ENCODE measurements around the gene IGSF3.

Gene IGSF3

GRCh38 chr1:116529681-116530080 is 137.9 kb downstream of the IGSF3 start (continued):
- TF ChIP-seq TSHZ2 (CRISPR knock-in tag; IDR thresholded peaks at IDR 0.05) (no peak), PATZ1 (CRISPR knock-in tag; IDR thresholded peaks at IDR 0.05; ENCODE audit: borderline replicate concordance) (no peak)

GRCh38 chr1:116529199-116529631 is 138.3 kb downstream of the IGSF3 start:
- peak; percentile 24; the same call in 1 of the 2 replicates for TF ChIP-seq ISL1 (CRISPR knock-in tag; IDR thresholded peaks at IDR 0.05)
- no peak for TF ChIP-seq TSHZ2 (CRISPR knock-in tag; IDR thresholded peaks at IDR 0.05)
- peak; percentile 76 for ATAC-seq

GRCh38 chr1:116528329-116529083 is 139.0 kb downstream of the IGSF3 start:
- TF ChIP-seq ARNTL (CRISPR knock-in tag; IDR thresholded peaks at IDR 0.05; ENCODE audit: borderline replicate concordance, low read depth) (no peak), ZNF565 (CRISPR knock-in tag; conservative IDR thresholded peaks at IDR 0.05; ENCODE audit: low read depth) (no peak), OSR1 (CRISPR knock-in tag; IDR thresholded peaks at IDR 0.05) (no peak), ZNF8 (CRISPR knock-in tag; IDR thresholded peaks at IDR 0.05) (no peak), ZFP30 (CRISPR knock-in tag; IDR thresholded peaks at IDR 0.05) (no peak), CSDC2 (CRISPR knock-in tag; IDR thresholded peaks at IDR 0.05) (no peak), ZNF70 (CRISPR knock-in tag; IDR thresholded peaks at IDR 0.05) (no peak), BACH2 (CRISPR knock-in tag; IDR thresholded peaks at IDR 0.05; ENCODE audit: borderline replicate concordance) (no peak), POU6F1 (CRISPR knock-in tag; IDR thresholded peaks at IDR 0.05; ENCODE audit: borderline replicate concordance, low read depth) (no peak), TOX (CRISPR knock-in tag; IDR thresholded peaks at IDR 0.05; ENCODE audit: borderline replicate concordance) (no peak), TSHZ2 (CRISPR knock-in tag; IDR thresholded peaks at IDR 0.05) (no peak), ISL1 (CRISPR knock-in tag; IDR thresholded peaks at IDR 0.05) (no peak), ESRRG (CRISPR knock-in tag; IDR thresholded peaks at IDR 0.05) (no peak), SNAI2 (CRISPR knock-in tag; IDR thresholded peaks at IDR 0.05) (no peak), PPARA (CRISPR knock-in tag; IDR thresholded peaks at IDR 0.05; ENCODE audit: borderline replicate concordance) (no peak), TCF4 (CRISPR knock-in tag; IDR thresholded peaks at IDR 0.05; ENCODE audit: borderline replicate concordance) (no peak), GLIS3 (CRISPR knock-in tag; IDR thresholded peaks at IDR 0.05) (no peak)
- ATAC-seq: no peak

Measured in SK-N-SH treated with all-trans-retinoic acid at 6 μM for 48 hours (cell line).